Stimulated activated CD4-positive, alpha-beta T cell treated with anti-CD3 and anti-CD28 coated beads, Interleukin-12 subunit alpha, Interleukin-12 subunit beta, amount 100 ng/mL, for 4 hours (primary cell): ENCODE measurements around the gene TMEM11.

Source experiments
- DNase-seq: peaks from one replicate; pipeline ENCODE4 v3.0.0-alpha.2; 2020

The TMEM11 gene

GRCh38 chr17:21177854-21178600 lies 35.9 kb downstream of the TMEM11 start:
- no peak for DNase-seq

- DNase-seq, result no peak
These were observed 36.6 kb downstream of the TMEM11 start for GRCh38 chr17:21177401-21177800.

- DNase-seq, result no peak
These were observed 37.1 kb downstream of the TMEM11 start for GRCh38 chr17:21176773-21177395.

GRCh38 chr17:21174713-21175112 lies 39.2 kb downstream of the TMEM11 start:
- no peak for DNase-seq

GRCh38 chr17:21174186-21174585 lies 39.8 kb downstream of the TMEM11 start:
- no peak for DNase-seq

GRCh38 chr17:21173543-21173942 lies 40.4 kb downstream of the TMEM11 start:
- DNase-seq, result no peak

GRCh38 chr17:21172846-21173245 lies 41.1 kb downstream of the TMEM11 start:
- DNase-seq, result no peak

- DNase-seq, result no peak
These were observed 41.9 kb downstream of the TMEM11 start for GRCh38 chr17:21171970-21172510.

- DNase-seq, result no peak
These were observed 42.5 kb downstream of the TMEM11 start for GRCh38 chr17:21171309-21171922.

GRCh38 chr17:21170809-21171208 lies 43.2 kb downstream of the TMEM11 start:
- DNase-seq, result no peak

- no peak for DNase-seq
These were observed 44.5 kb downstream of the TMEM11 start for GRCh38 chr17:21169496-21169895.

- DNase-seq, result no peak
These were observed 45.5 kb downstream of the TMEM11 start for GRCh38 chr17:21168555-21168865.

- no peak for DNase-seq
These were observed 46.7 kb downstream of the TMEM11 start for GRCh38 chr17:21167303-21167702.

GRCh38 chr17:21166595-21167210 lies 47.3 kb downstream of the TMEM11 start:
- no peak for DNase-seq

- no peak for DNase-seq
These were observed 47.9 kb downstream of the TMEM11 start for GRCh38 chr17:21165922-21166594.

- no peak for DNase-seq
These were observed 49.3 kb downstream of the TMEM11 start for GRCh38 chr17:21164620-21165019.

- DNase-seq, result no peak
These were observed 49.7 kb downstream of the TMEM11 start for GRCh38 chr17:21164216-21164615.

- no peak for DNase-seq
These were observed 50.9 kb downstream of the TMEM11 start for GRCh38 chr17:21163101-21163500.

- no peak for DNase-seq
These were observed 51.6 kb downstream of the TMEM11 start for GRCh38 chr17:21162394-21162775.

- DNase-seq, result no peak
These were observed 52.2 kb downstream of the TMEM11 start for GRCh38 chr17:21161498-21162393.

GRCh38 chr17:21160401-21160800 lies 53.6 kb downstream of the TMEM11 start:
- DNase-seq, result no peak
